Neural progenitor cell (in vitro differentiated cells): ENCODE data around the gene ELOVL6.

ENCODE experiments used
- EZH2 ChIP-seq: fragments of 200-600 bp; sonication (generic); IDR thresholded peaks from 2 replicates; pipeline ENCODE4 v1.6.1; 2017; ENCODE audit warnings: antibody characterized with exemption, mild to moderate bottlenecking, moderate library complexity
- TF ChIP-seq, protein P1 (sequence below): fragments of 200-600 bp; sonication (generic); IDR thresholded peaks from 2 replicates; pipeline ENCODE4 v1.5.1; 2017; ENCODE audit warnings: antibody characterized with exemption, mild to moderate bottlenecking

DNA sequence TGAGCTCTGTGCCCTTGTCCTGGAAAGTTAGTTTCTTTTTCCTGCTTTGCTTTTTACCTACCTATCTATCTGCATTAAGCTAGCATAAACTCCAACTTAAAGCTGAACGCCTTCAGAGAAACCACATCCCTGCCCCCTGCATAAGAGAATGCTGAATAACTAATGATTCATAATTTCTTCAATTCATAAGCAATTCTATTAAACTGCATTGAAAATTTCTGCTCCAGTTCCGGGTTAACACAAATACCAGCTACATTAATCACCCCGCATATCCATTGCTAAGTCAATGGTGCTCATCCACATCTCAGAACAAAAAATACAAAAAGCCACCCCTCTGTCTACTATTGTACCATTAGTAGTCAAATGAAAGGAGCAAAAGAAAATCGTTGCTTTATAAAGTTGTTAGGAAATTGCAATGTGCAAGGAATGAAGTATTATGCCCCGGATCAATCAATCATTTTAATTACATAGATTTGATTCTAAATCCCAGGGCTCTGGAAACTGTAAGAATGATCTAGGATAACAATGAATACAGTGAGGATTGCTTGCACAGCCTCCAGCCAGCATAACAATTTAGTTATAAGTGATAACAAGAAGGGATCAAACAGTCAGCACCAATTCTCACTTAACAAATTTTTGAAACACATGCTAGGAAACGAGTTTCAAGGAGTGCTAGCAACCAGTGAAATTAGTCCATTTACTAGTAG lies 106.8 kb downstream of the ELOVL6 start:
- TF ChIP-seq, protein P1, sequence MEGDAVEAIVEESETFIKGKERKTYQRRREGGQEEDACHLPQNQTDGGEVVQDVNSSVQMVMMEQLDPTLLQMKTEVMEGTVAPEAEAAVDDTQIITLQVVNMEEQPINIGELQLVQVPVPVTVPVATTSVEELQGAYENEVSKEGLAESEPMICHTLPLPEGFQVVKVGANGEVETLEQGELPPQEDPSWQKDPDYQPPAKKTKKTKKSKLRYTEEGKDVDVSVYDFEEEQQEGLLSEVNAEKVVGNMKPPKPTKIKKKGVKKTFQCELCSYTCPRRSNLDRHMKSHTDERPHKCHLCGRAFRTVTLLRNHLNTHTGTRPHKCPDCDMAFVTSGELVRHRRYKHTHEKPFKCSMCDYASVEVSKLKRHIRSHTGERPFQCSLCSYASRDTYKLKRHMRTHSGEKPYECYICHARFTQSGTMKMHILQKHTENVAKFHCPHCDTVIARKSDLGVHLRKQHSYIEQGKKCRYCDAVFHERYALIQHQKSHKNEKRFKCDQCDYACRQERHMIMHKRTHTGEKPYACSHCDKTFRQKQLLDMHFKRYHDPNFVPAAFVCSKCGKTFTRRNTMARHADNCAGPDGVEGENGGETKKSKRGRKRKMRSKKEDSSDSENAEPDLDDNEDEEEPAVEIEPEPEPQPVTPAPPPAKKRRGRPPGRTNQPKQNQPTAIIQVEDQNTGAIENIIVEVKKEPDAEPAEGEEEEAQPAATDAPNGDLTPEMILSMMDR = no peak
- no peak for TF ChIP-seq EZH2
